Measurements from ENCODE around the gene DEPDC5. TPM values are rescaled to one million over a fixed set of nuclear protein-coding genes. Genes with fewer than 3 reads are reported as not detected.
"Not testable (repeated sequence)": the region's sequence is repeated elsewhere in the genome, so short reads cannot be mapped to it uniquely, and the experiment has no call there.

DEPDC5 gene
- total RNA-seq, 4 donors from 2014 or later = 18.0 to 33.9 (median 23.5) TPM

- TF ChIP-seq CTCF (IDR thresholded peaks at IDR 0.05) = no peak
- TF ChIP-seq EP300 (IDR thresholded peaks at IDR 0.05) = no peak
- TF ChIP-seq POLR2A (IDR thresholded peaks at IDR 0.05) = no peak
- Histone ChIP-seq H3K27ac (no peak overlapping the region), H3K36me3 (peaks cover 0 to 98% (median 24%) of the 10 kb centered on the region in 3 donors), H3K4me3 (no peak overlapping the region), H3K27me3 (no peaks in the 10 kb centered on the region), H3K4me1 (no peaks in the 10 kb centered on the region), H3K9me3 (no peaks in the 10 kb centered on the region)
- 95% methylated on average over 4 of the region's 4 CpGs for WGBS, 2 donors
- DNase-seq (ENCODE audit: low spot score in 2 of 2) = no peak
These were observed 14.7 kb downstream of the DEPDC5 start for GRCh38 chr22:31768422-31769059.

DNA sequence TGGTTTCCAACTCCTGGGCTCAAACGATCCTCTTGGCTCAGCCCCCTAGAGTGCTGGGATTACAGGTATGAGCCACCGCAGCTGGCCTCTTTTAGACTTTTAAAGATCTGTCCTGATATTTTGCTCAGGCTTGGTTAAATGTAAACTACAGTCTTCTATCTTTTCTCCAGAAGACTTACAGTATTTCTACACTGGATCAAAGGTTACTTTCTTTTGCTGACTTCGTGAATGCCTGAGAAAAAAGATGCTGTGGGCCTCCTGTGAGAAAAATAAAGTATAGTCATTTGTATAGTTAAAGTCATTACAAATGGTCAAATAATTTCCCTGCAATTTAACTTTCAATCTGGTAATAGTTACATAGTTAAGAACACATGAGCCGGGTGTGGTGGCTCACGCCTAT lies 19.6 kb downstream of the DEPDC5 start:
- H3K27me3 ChIP-seq = no peaks in the 10 kb centered on the region
- H3K27ac ChIP-seq = no peak overlapping the region
- no peaks in the 10 kb centered on the region for H3K4me1 ChIP-seq
- H3K4me3 ChIP-seq = no peak overlapping the region
- WGBS, 2 donors = 89 to 90% methylated on average over 5 of the region's 5 CpGs
- no peaks in the 10 kb centered on the region for H3K9me3 ChIP-seq
- TF ChIP-seq EP300 (IDR thresholded peaks at IDR 0.05) = no peak
- no peak for TF ChIP-seq CTCF (IDR thresholded peaks at IDR 0.05)
- TF ChIP-seq POLR2A (IDR thresholded peaks at IDR 0.05) = no peak
- H3K36me3 ChIP-seq = peaks cover 6 to 98% (median 30%) of the 10 kb centered on the region in 3 donors
- no peak for DNase-seq (ENCODE audit: low spot score in 2 of 2)

- H3K27me3 ChIP-seq = no peaks in the 10 kb centered on the region
- peaks cover 6 to 95% (median 30%) of the 10 kb centered on the region in 3 donors for H3K36me3 ChIP-seq
- H3K27ac ChIP-seq = no peak overlapping the region
These were observed 22.4 kb downstream of the DEPDC5 start for GRCh38 chr22:31776231-31776630.

DNA sequence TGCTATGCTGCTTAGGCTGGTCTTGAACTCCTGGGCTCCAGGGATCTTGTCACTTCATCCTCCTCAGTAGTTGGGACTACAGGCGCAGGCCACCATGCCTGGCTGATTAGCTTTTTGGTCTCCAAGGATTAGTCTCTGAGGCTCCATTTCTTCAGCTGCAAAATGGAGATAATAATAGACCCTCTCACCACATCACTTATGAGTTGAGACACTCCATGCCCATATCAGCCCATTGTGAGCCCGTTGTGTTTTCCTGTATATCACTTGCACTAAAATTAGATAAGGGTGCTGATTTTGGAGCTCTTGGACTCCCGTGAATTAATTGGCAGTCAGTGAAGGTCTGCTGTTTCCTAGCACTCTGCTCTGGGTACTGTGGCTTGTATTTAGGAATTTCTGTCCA lies 36.0 kb downstream of the DEPDC5 start:
- Histone ChIP-seq H3K36me3 (peaks cover 0 to 85% (median 0%) of the 10 kb centered on the region in 3 donors), H3K9me3 (no peaks in the 10 kb centered on the region), H3K27ac (no peak overlapping the region), H3K27me3 (no peaks in the 10 kb centered on the region), H3K4me3 (no peak overlapping the region), H3K4me1 (no peaks in the 10 kb centered on the region)
- no peak for DNase-seq (ENCODE audit: low spot score in 2 of 2)
- TF ChIP-seq CTCF (IDR thresholded peaks at IDR 0.05) (no peak), EP300 (IDR thresholded peaks at IDR 0.05) (no peak), POLR2A (IDR thresholded peaks at IDR 0.05) (no peak)
- 68 to 90% methylated on average over 3 of the region's 3 CpGs for WGBS, 2 donors

More at GRCh38 chr22:31776231-31776630, 22.4 kb downstream of the DEPDC5 start:
- no peak for TF ChIP-seq CTCF (IDR thresholded peaks at IDR 0.05)
- no peak for TF ChIP-seq POLR2A (IDR thresholded peaks at IDR 0.05)
- no peak for TF ChIP-seq EP300 (IDR thresholded peaks at IDR 0.05)
- no peak for DNase-seq (ENCODE audit: low spot score in 2 of 2)
- H3K4me3 ChIP-seq = no peak overlapping the region
- WGBS, 2 donors = 95 to 96% methylated on average over 4 of the region's 4 CpGs
- no peaks in the 10 kb centered on the region for H3K9me3 ChIP-seq
- H3K4me1 ChIP-seq = no peaks in the 10 kb centered on the region

DNA sequence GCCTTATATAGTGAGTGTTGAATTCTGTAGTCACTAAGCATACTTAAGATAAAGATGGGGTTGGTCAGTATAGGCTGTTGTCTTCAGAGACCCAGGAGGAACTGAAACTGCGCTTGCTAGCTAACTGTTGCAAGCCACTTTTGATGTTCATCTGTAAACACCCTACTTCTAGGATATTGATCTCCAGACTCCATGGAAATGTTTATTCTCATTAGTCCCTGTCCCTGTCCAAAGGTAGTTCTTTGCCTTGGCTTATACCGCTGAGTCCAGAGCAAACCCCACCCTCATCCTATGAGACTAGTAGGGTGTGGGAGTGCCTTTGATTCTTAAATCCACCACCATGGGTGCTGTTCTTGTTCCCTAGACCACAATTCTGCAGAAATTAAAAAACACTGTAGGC lies 36.4 kb downstream of the DEPDC5 start:
- Histone ChIP-seq H3K27me3 (no peaks in the 10 kb centered on the region), H3K9me3 (no peaks in the 10 kb centered on the region), H3K36me3 (peaks cover 0 to 85% (median 0%) of the 10 kb centered on the region in 3 donors), H3K27ac (no peak overlapping the region), H3K4me3 (no peak overlapping the region), H3K4me1 (no peaks in the 10 kb centered on the region)
- 88 to 91% methylated on average over 2 of the region's 2 CpGs for WGBS, 2 donors
- DNase-seq (ENCODE audit: low spot score in 2 of 2) = no peak
- no peak for TF ChIP-seq POLR2A (IDR thresholded peaks at IDR 0.05)
- TF ChIP-seq EP300 (IDR thresholded peaks at IDR 0.05) = no peak
- no peak for TF ChIP-seq CTCF (IDR thresholded peaks at IDR 0.05)

DNA sequence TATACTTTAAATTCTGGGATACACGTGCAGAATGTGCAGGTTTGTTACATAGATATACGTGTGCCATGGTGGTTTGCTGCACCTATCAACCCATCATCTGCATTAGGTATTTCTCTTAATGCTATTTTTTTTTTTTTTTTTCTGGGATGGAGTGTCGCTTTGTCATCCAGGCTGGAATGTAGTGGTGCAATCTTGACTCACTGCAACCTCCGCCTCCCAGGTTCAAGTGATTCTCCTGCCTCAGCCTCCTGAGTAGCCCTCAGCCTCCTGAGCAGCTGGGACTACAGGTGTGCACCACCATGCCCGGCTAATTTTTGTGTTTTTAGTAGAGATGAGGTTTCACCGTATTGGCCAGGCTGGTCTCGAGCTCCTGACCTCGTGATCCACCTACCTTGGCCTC lies 45.5 kb downstream of the DEPDC5 start:
- WGBS, 2 donors = 84 to 85% methylated on average over 8 of the region's 8 CpGs
- not testable (repeated sequence) for H3K27me3 ChIP-seq; H3K9me3 ChIP-seq; DNase-seq (ENCODE audit: low spot score in 2 of 2); H3K4me1 ChIP-seq; H3K27ac ChIP-seq; H3K4me3 ChIP-seq
- peaks cover 0 to 98% (median 33%) of the 10 kb centered on the region in 3 donors for H3K36me3 ChIP-seq

Data from tibial nerve (tissue), 4 donors.